OCI-LY7 (cell line): ENCODE measurements around the gene ARHGAP6.

Experiments used
- EZH2phosphoT487 ChIP-seq: fragments of 200-600 bp; sonication (generic); IDR thresholded peaks from 2 replicates; pipeline ENCODE4 v1.6.1; 2018; ENCODE audit warnings: low read depth, borderline replicate concordance, mild to moderate bottlenecking, mixed run types, antibody characterized with exemption, low read length, moderate library complexity, mixed read lengths
- TF ChIP-seq, protein P1 (sequence below): fragments of 200-600 bp; sonication (generic); conservative IDR thresholded peaks from 2 replicates; pipeline ENCODE4 v1.5.1; 2014; ENCODE audit warnings: mild to moderate bottlenecking, antibody characterized with exemption, low read length, moderate library complexity, mixed read lengths

DNA sequence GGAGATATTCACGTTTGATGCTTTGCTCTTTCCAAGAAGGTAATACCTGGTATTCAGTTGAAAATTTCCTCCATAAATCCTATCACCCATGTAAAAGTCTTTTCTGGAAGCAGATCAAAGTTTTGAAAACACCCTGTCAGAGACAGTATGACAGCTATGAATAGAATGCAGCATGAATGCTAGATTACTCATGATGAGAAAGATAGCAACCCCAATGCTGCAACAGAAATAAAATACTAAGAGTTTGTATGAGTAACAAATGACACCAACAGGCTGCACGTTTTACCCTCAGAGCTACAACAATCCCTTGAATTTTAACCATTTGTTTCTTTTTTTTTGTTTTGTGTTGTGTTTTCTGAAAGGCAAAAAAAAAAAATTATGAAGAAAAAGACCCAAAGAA lies 108.6 kb downstream of the ARHGAP6 start:
- TF ChIP-seq, protein P1, sequence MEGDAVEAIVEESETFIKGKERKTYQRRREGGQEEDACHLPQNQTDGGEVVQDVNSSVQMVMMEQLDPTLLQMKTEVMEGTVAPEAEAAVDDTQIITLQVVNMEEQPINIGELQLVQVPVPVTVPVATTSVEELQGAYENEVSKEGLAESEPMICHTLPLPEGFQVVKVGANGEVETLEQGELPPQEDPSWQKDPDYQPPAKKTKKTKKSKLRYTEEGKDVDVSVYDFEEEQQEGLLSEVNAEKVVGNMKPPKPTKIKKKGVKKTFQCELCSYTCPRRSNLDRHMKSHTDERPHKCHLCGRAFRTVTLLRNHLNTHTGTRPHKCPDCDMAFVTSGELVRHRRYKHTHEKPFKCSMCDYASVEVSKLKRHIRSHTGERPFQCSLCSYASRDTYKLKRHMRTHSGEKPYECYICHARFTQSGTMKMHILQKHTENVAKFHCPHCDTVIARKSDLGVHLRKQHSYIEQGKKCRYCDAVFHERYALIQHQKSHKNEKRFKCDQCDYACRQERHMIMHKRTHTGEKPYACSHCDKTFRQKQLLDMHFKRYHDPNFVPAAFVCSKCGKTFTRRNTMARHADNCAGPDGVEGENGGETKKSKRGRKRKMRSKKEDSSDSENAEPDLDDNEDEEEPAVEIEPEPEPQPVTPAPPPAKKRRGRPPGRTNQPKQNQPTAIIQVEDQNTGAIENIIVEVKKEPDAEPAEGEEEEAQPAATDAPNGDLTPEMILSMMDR: no peak
- no peak for TF ChIP-seq EZH2phosphoT487
